Measurements from ENCODE around the gene ZBED5.
"Not testable (repeated sequence)": the region's sequence is repeated elsewhere in the genome, so short reads cannot be mapped to it uniquely, and the experiment has no call there.

Gene ZBED5

GRCh38 chr11:10857709-10858438, at the start of gene ZBED5:
ZBED5 (minus strand) TSS chr11:10858053; CDS start chr11:10854945, 3,108 bp downstream.
- DNase-seq (ENCODE audit: low spot score), result peak; percentile 92

GRCh38 chr11:10906521-10906920, 48.7 kb upstream of the ZBED5 start:
- no peak for DNase-seq (ENCODE audit: low spot score)

- no peak for DNase-seq (ENCODE audit: low spot score)
Observed at GRCh38 chr11:10902301-10903063, 44.6 kb upstream of the ZBED5 start.

- no peak for DNase-seq (ENCODE audit: low spot score)
Observed at GRCh38 chr11:10900681-10901415, 43.0 kb upstream of the ZBED5 start.

- no peak for DNase-seq (ENCODE audit: low spot score)
Observed at GRCh38 chr11:10899121-10899830, 41.4 kb upstream of the ZBED5 start.

- no peak for DNase-seq (ENCODE audit: low spot score)
Observed at GRCh38 chr11:10898763-10899025, 40.8 kb upstream of the ZBED5 start.

GRCh38 chr11:10898003-10898762, 40.3 kb upstream of the ZBED5 start:
- DNase-seq (ENCODE audit: low spot score), result no peak

- no peak for DNase-seq (ENCODE audit: low spot score)
Observed at GRCh38 chr11:10897150-10897549, 39.3 kb upstream of the ZBED5 start.

GRCh38 chr11:10896493-10896892, 38.6 kb upstream of the ZBED5 start:
- no peak for DNase-seq (ENCODE audit: low spot score)

- no peak for DNase-seq (ENCODE audit: low spot score)
Observed at GRCh38 chr11:10895285-10895684, 37.4 kb upstream of the ZBED5 start.

GRCh38 chr11:10894666-10895065, 36.8 kb upstream of the ZBED5 start:
- no peak for DNase-seq (ENCODE audit: low spot score)

- no peak for DNase-seq (ENCODE audit: low spot score)
Observed at GRCh38 chr11:10893714-10894151, 35.9 kb upstream of the ZBED5 start.

GRCh38 chr11:10892250-10892649, 34.4 kb upstream of the ZBED5 start:
- no peak for DNase-seq (ENCODE audit: low spot score)

GRCh38 chr11:10891151-10891720, 33.4 kb upstream of the ZBED5 start:
- no peak for DNase-seq (ENCODE audit: low spot score)

GRCh38 chr11:10890083-10890482, 32.2 kb upstream of the ZBED5 start:
- not testable (repeated sequence) for DNase-seq (ENCODE audit: low spot score)

GRCh38 chr11:10887307-10887706, 29.5 kb upstream of the ZBED5 start:
- DNase-seq (ENCODE audit: low spot score), result no peak

GRCh38 chr11:10886652-10887250, 28.9 kb upstream of the ZBED5 start:
- no peak for DNase-seq (ENCODE audit: low spot score)

- DNase-seq (ENCODE audit: low spot score), result no peak
Observed at GRCh38 chr11:10885703-10886363, 28.0 kb upstream of the ZBED5 start.

GRCh38 chr11:10884292-10884691, 26.4 kb upstream of the ZBED5 start:
- DNase-seq (ENCODE audit: low spot score), result not testable (repeated sequence)

GRCh38 chr11:10881892-10882291, 24.0 kb upstream of the ZBED5 start:
- DNase-seq (ENCODE audit: low spot score), result no peak
